Loucy (cell line): Measurements from ENCODE around the gene BRAF.

Experiments used
- CTCF ChIP-seq: fragments of 200-600 bp; sonication (generic); conservative IDR thresholded peaks from 2 replicates; pipeline ENCODE4 v1.5.1; 2014; ENCODE audit warnings: mild to moderate bottlenecking, antibody characterized with exemption, low read length
- EZH2phosphoT487 ChIP-seq: fragments of 200-600 bp; IDR thresholded peaks from 2 replicates; pipeline ENCODE4 v1.6.1; 2018; ENCODE audit warnings: antibody characterized with exemption, mild to moderate bottlenecking, moderate library complexity, borderline replicate concordance

DNA sequence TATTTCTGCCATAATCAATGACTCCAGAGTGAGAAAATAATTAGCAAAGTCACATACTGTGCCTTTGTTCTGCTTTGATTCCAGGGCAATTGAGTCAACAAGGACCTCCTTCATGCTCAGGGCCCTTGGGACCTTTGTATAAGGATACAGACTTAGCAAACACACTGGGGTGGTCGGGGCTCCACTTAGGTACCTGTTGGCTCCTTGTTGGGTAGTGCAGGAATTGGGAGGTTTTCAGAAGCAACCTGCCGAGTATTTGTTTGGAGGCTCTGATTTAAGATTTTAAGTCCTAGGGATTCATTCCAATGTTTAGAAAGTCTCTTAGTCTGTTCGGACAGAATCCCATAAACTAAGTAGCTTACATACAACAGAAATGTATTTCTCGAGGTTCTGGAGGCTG lies 249.0 kb downstream of the BRAF start:
- TF ChIP-seq CTCF (no peak), EZH2phosphoT487 (no peak)
